NCI-H2171 treated with DMSO at 0.1 percent for 48 hours (cell line): Measurements from ENCODE around the gene MBOAT2.

ENCODE experiments used
- DNase-seq: peaks from one replicate; lab custom pipeline; 2025; lab: John Stamatoyannopoulos, UW

The MBOAT2 gene

DNA sequence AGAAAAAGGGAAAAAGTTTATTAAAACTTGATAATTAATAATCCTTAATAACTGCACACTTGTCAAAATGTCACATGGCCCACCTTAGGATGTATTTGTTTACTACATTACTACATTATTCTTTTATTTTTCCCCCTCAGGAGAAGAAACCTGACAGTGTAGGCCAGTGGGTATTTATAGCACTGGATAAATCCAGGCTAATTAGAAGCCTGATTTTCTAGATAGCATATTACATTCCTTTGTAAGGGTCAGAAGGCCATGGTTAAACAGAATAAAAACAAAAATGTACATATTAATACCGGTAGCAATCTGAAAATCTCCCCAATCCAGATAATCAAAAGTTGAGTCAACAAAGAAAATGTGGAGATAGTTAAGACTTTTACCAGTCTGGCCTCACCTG is 144.6 kb downstream of the MBOAT2 start:
- DNase-seq = no peak

GRCh38 chr2:8858264-8858663 is 145.2 kb downstream of the MBOAT2 start:
- DNase-seq = no peak

GRCh38 chr2:8857709-8858108 is 145.8 kb downstream of the MBOAT2 start:
- DNase-seq = no peak

- no peak for DNase-seq
These were observed 147.3 kb downstream of the MBOAT2 start for GRCh38 chr2:8856176-8856575.

DNA sequence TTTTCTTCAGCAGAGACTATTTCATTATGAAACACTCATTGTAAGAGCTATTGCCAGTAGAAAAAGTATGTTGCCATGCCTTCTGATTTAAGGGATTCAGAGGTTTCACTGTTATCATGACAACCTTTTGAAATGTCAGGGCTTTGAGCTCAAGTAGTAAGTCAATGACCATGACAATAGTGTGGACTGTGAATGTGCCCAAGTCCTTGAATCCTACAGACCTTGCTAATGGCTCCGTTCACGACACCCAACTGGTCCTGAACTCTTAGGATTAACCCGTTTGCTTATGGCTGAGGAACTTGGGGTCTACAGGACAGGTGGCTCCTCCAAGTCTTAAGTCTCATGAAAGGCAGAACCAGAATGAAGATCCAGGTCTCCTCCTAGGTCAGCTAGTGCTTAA is 148.5 kb downstream of the MBOAT2 start:
- no peak for DNase-seq

GRCh38 chr2:8853426-8853825 is 150.1 kb downstream of the MBOAT2 start:
- DNase-seq = no peak

GRCh38 chr2:8851811-8852560 is 151.5 kb downstream of the MBOAT2 start:
- DNase-seq = peak; percentile 27

DNA sequence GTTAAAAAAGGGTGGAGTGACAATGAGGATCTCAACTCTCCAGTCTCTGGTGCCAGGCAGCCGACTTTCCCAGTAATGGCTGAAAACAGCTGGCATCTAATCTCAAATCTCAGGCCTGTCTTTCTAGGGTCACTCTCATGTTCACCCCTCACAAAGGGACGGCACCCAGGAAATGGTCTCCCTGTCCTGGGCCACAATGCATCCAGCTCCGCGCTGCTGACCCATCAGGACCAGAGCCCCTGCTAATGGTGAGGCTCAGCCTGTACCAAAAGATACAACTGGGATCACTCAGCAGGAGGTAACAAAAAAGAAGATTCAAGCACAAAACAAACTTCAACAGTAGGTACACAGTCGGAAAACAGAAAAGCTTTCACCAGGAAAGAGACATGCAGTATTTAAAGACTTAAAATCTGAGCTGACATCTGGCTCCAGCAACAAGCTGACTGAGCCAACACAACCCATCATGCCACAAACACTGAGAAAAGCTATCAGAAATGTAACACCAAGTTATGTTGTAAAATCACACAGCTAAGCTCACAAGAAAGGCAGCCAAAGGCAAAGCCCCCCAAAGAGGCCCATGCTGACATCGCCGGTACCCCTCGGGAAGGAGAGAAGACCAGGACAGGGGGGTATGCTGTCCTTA is 152.5 kb downstream of the MBOAT2 start:
- peak; percentile 84 for DNase-seq

- DNase-seq = no peak
These were observed 154.2 kb downstream of the MBOAT2 start for GRCh38 chr2:8849327-8849726.

GRCh38 chr2:8848328-8849100 is 155.0 kb downstream of the MBOAT2 start:
- DNase-seq = no peak

- DNase-seq = no peak
These were observed 156.1 kb downstream of the MBOAT2 start for GRCh38 chr2:8847400-8847799.

- no peak for DNase-seq
These were observed 161.6 kb downstream of the MBOAT2 start for GRCh38 chr2:8841932-8842331.

GRCh38 chr2:8840475-8841091 is 162.9 kb downstream of the MBOAT2 start:
- no peak for DNase-seq

GRCh38 chr2:8839189-8839965 is 164.1 kb downstream of the MBOAT2 start:
- no peak for DNase-seq

DNA sequence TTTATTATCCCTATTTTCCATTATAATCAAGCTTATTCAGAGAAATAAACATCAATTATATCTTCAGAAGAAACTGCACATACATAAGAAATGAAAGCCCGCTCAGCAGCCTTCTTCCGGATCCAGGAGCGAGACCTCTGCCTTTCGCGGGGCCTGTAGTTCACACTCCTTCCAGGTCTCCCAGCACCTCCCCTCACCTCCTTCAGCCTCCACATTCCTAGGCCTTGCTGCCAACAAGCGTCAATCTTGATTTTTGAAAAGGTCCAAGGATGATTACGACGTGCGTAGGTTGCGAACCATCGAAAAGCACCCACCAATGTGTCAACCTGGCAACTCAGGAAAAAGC is 165.7 kb downstream of the MBOAT2 start:
- peak; percentile 69 for DNase-seq

DNA sequence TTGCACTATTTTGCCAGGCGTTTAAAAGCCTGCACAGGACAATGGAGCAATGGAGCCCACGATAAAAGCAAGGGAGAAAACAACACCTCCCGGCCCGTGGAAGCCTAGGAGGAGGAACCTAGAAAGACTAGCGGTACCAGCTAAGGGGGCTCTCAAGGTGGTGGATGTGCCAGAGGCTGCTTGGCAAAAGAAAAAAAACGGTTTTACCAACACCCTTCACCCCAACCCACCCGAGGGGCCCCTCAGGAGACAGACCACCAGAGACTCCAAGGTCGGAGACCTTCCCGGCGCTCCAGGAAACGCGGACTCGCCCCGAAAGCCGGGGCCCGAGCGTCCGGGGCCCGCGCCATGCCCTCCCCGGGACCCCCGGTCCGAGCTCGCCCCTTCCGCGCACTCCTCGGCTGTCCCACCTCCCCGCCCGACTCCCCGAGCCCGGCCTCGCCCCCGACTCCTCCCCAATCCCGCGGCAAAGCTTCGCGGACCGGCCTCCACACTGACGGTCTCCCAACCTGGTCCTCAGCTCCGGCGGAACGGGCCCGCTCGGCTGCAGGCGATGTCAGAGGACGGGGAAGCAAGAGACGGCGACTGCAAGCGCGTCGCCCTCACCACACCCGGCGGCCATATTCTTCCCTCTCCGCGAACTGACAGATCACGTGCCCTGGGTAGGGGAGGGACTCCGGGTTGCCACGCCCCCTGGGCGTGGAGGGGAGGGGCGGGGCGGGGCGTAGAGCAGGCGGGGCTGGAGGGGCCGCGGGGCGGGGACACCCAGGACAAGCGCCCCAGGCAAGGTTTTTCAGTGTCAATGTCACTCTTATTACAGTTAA is 166.3 kb downstream of the MBOAT2 start, which contains the start of gene KIDINS220:
TSS of gene KIDINS220 (minus strand) at position 643 of the 824 bp plus-strand sequence. CDS start 10,520 bp downstream, outside the sequence.
- DNase-seq = peak; percentile 88

DNA sequence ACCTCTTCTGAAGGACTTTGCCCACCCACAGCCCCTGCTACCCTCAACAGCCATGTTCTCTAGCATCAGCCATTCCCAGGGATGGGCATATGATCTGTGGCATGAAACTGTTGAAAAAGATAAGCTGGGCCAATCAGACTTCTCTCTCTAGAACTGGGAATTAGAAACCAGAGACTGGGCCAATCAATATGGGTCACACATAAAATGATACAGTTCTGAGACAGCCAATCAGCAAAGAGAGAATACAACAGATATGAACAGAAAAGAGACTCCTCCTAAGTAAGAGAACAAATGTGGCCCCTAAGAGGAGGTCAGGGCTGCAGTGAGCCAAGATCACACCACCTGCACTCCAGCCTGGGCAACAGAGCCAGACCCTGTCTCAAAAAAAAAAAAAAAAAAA is 168.2 kb downstream of the MBOAT2 start:
- no peak for DNase-seq

GRCh38 chr2:8833853-8834252 is 169.6 kb downstream of the MBOAT2 start:
- no peak for DNase-seq

GRCh38 chr2:8831516-8831915 is 172.0 kb downstream of the MBOAT2 start:
- DNase-seq = no peak

DNA sequence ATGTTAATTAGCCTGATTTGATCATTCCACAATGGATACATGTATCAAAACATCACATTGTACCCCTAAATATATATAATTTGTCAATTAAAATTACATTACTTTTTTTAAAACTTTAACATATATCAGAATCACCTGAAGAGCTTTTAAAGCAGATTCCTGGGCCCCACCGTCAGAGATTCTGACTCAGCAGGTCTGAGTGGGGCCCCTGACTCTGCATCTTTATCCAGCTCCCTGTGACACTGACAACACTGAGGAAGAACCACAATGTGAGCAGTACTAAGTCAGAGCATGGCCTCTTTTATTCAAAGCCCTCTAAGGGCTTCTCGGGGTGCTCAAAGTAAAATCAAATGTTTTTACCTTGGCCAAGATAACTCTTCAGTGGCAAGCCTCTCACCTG is 175.8 kb downstream of the MBOAT2 start:
- DNase-seq = no peak

DNA sequence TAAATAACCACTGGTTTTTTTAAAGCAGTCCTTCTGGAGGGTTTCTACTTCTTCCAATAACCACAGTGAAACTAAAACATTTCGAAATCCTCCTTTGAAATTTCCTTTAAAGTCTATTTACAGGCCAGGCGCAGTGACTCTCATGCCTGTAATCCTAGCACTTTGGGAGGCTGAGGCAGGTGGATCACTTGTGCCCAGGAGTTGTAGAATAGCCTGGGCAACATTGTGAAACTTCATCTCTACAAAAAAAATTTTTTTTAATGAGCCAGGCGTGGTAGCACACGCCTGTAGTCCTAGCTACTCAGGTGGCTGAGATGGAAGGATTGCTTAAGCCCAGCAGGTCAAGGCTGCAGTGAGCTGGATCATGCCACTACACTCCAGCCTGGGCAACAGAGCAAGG is 181.3 kb downstream of the MBOAT2 start:
- no peak for DNase-seq
